ENCODE results near the gene NTNG1. TPM values are rescaled to one million over a fixed set of nuclear protein-coding genes. Genes with fewer than 3 reads are reported as not detected.
A peak's percentile ranks its signal among the peaks of the same experiment; 100 is the strongest.

Gene NTNG1
- total and polyA plus RNA-seq, 2 of the 13 experiments (the other 11 are each of a cell fraction or from before 2014, with no cell fraction given) = not detected

DNA sequence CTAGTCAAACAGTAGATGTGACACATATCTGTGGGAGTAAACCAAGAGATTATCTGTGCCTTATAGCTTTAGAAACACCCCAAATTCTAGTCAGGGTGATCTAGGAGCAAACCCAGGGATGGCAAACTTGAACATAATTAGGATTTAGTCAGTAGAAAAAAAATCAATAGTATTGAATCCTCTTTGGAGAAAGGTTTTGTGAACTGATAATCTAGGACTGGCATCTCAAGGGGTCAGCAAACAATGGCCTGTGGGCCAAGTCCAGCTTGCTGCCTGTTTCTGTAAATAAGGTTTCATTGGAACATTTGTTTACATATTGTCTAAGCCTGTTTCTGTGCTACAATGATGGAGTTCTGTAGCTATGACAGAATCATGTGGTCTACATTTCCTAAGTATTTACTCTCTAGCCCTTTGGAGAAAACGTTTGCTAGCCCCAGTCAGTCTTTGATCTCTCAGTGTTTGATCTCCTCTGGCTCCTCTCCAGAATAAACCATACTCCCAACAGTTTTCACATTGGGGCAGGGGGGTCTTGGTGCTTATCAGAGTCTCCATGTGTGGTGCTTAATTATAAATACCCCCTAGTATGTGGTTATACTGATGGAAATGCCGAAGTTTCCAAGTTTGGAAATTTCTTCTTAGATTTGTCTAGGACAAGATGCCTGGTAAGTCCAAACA lies 385.8 kb downstream of the NTNG1 start (continued):
- TF ChIP-seq PPARG (CRISPR knock-in tag; conservative IDR thresholded peaks at IDR 0.05) = peak; percentile 70
- no peak for TF ChIP-seq THAP9 (CRISPR knock-in tag; IDR thresholded peaks at IDR 0.05; ENCODE audit: borderline replicate concordance)
- TF ChIP-seq, protein P1, sequence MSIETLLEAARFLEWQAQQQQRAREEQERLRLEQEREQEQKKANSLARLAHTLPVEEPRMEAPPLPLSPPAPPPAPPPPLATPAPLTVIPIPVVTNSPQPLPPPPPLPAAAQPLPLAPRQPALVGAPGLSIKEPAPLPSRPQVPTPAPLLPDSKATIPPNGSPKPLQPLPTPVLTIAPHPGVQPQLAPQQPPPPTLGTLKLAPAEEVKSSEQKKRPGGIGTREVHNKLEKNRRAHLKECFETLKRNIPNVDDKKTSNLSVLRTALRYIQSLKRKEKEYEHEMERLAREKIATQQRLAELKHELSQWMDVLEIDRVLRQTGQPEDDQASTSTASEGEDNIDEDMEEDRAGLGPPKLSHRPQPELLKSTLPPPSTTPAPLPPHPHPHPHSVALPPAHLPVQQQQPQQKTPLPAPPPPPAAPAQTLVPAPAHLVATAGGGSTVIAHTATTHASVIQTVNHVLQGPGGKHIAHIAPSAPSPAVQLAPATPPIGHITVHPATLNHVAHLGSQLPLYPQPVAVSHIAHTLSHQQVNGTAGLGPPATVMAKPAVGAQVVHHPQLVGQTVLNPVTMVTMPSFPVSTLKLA (IDR thresholded peaks at IDR 0.05) = peak; percentile 31; the same call in 1 of the 2 replicates
- TF ChIP-seq ZNF761 (CRISPR knock-in tag; conservative IDR thresholded peaks at IDR 0.05) = no peak
- TF ChIP-seq ZNF850 (CRISPR knock-in tag; conservative IDR thresholded peaks at IDR 0.05) = 0 out of 2 replicates have a peak, but pooled peaks have one; percentile 42
- TF ChIP-seq PCBP1 (IDR thresholded peaks at IDR 0.05; ENCODE audit: borderline replicate concordance, low read depth, low read length) = no peak
- peak; percentile 30; the same call in 1 of the 2 replicates for TF ChIP-seq ZNF652 (CRISPR knock-in tag; IDR thresholded peaks at IDR 0.05; ENCODE audit: borderline replicate concordance, low read depth)
- TF ChIP-seq HNF4A (CRISPR knock-in tag; IDR thresholded peaks at IDR 0.05) = peak; percentile 92
- TF ChIP-seq NFE2 (CRISPR knock-in tag; IDR thresholded peaks at IDR 0.05) = no peak
- no peak for TF ChIP-seq SYNCRIP (IDR thresholded peaks at IDR 0.05; ENCODE audit: insufficient read depth, low read depth, low read length)
- no peak for TF ChIP-seq GABPA (IDR thresholded peaks at IDR 0.05; ENCODE audit: low read depth, low read length)
- peak; percentile 34 for TF ChIP-seq GABPA (CRISPR knock-in tag; IDR thresholded peaks at IDR 0.05; ENCODE audit: low read depth)
- 0 out of 2 replicates have a peak, but pooled peaks have one; percentile 31 for TF ChIP-seq ZNF792 (CRISPR knock-in tag; IDR thresholded peaks at IDR 0.05)
- no peak for TF ChIP-seq MLXIP (CRISPR knock-in tag; IDR thresholded peaks at IDR 0.05; ENCODE audit: borderline replicate concordance)
- peak; percentile 94 for TF ChIP-seq RARA (CRISPR knock-in tag; IDR thresholded peaks at IDR 0.05)
- TF ChIP-seq ZBTB7A (CRISPR knock-in tag; IDR thresholded peaks at IDR 0.05) = no peak
- TF ChIP-seq, protein P2, sequence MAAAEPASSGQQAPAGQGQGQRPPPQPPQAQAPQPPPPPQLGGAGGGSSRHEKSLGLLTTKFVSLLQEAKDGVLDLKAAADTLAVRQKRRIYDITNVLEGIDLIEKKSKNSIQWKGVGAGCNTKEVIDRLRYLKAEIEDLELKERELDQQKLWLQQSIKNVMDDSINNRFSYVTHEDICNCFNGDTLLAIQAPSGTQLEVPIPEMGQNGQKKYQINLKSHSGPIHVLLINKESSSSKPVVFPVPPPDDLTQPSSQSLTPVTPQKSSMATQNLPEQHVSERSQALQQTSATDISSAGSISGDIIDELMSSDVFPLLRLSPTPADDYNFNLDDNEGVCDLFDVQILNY (CRISPR knock-in tag; conservative IDR thresholded peaks at IDR 0.05) = no peak
- peak; percentile 88; the same call in 1 of the 2 replicates for TF ChIP-seq SALL1 (CRISPR knock-in tag; IDR thresholded peaks at IDR 0.05)
- TF ChIP-seq ZZZ3 (CRISPR knock-in tag; IDR thresholded peaks at IDR 0.05; ENCODE audit: borderline replicate concordance) = no peak
- no peak for TF ChIP-seq PAF1 (CRISPR knock-in tag; IDR thresholded peaks at IDR 0.05)
- TF ChIP-seq SIX1 (CRISPR knock-in tag; IDR thresholded peaks at IDR 0.05; ENCODE audit: borderline replicate concordance) = peak; percentile 77; the same call in 1 of the 2 replicates
- peak; percentile 59 for TF ChIP-seq MEF2D (CRISPR knock-in tag; IDR thresholded peaks at IDR 0.05)
- peak; percentile 97 for TF ChIP-seq NCOA2 (CRISPR knock-in tag; IDR thresholded peaks at IDR 0.05)
